PFSK-1 (cell line): Measurements from ENCODE around the gene PTPRH.

Experiments used
- FOXP2 ChIP-seq: optimal IDR thresholded peaks from 2 replicates; pipeline ENCODE3; 2011; ENCODE audit warnings: borderline replicate concordance, control low read depth, inconsistent platforms; ENCODE audit not compliant: insufficient read depth; ENCODE audit errors: extremely low read length, extremely low read depth
- POLR2AphosphoS5 ChIP-seq: IDR thresholded peaks from 2 replicates; pipeline ENCODE4 v1.6.1; 2012; ENCODE audit warnings: low read depth, mild to moderate bottlenecking, control low read depth, low read length, moderate library complexity
- SIN3A ChIP-seq: IDR thresholded peaks from 2 replicates; pipeline ENCODE4 v1.6.1; 2012; ENCODE audit warnings: mild to moderate bottlenecking, low read length, moderate library complexity, borderline replicate concordance; ENCODE audit not compliant: insufficient read depth
- TAF1 ChIP-seq: IDR thresholded peaks from 2 replicates; pipeline ENCODE4 v1.6.1; 2012; ENCODE audit warnings: low read length, control low read depth, borderline replicate concordance; ENCODE audit not compliant: insufficient read depth
- TF ChIP-seq, protein P1 (sequence below), 2 experiments: IDR thresholded peaks; 2 replicates each; pipeline versions ENCODE4 v1.6.1 to v1.8.0; 2011 to 2012; ENCODE audit warnings: low read depth in 2 of 2, low read length in 2 of 2, control low read depth in 1 of 2, inconsistent platforms in 1 of 2, mild to moderate bottlenecking in 1 of 2, moderate library complexity in 1 of 2; ENCODE audit not compliant: insufficient read depth in 1 of 2

Gene PTPRH

DNA sequence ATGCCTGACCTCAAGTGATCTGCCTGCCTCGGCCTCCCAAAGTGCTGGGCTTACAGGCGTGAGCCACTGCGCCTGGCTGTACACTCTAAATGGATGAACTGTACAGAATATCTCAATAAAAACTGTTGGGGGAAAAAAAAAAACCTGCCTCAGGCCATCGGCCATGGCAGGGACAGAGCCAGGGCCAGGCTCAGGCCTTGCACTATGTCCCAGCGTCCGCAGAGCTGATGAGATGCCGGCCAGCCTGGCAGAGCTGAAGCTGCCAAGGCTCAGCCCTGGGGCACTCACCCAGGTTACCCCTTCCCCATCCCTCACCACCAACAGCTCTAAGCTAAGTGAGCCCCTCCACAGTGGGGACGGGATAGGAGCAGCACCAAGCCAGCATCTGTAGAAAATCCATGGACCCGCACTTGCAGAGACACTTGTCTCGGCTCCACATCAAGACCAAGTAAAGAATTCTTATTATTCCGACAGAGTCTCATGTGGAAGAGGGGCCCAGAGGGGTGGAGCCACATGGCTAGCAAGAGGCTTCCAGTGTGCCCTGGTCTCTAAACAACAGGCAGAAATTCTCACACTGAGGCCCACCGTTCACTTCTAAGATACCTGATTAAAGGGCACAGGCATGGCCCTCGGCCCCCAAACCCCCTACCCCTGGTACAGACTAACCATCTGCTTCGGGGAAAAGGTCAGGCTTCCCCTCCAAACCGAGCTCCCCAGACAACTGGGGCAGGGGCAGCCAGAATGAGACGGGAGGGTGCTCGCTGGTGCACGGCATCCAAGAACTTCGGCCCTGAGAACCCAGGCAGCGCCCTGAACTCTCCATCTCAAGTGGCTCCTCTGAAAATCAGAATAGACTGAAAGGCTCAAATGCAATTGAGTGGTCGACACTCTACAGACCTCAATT lies 43.7 kb upstream of the PTPRH start:
- TF ChIP-seq SIN3A (no peak), FOXP2 (no peak), POLR2AphosphoS5 (no peak), TAF1 (no peak)
- TF ChIP-seq, protein P1, sequence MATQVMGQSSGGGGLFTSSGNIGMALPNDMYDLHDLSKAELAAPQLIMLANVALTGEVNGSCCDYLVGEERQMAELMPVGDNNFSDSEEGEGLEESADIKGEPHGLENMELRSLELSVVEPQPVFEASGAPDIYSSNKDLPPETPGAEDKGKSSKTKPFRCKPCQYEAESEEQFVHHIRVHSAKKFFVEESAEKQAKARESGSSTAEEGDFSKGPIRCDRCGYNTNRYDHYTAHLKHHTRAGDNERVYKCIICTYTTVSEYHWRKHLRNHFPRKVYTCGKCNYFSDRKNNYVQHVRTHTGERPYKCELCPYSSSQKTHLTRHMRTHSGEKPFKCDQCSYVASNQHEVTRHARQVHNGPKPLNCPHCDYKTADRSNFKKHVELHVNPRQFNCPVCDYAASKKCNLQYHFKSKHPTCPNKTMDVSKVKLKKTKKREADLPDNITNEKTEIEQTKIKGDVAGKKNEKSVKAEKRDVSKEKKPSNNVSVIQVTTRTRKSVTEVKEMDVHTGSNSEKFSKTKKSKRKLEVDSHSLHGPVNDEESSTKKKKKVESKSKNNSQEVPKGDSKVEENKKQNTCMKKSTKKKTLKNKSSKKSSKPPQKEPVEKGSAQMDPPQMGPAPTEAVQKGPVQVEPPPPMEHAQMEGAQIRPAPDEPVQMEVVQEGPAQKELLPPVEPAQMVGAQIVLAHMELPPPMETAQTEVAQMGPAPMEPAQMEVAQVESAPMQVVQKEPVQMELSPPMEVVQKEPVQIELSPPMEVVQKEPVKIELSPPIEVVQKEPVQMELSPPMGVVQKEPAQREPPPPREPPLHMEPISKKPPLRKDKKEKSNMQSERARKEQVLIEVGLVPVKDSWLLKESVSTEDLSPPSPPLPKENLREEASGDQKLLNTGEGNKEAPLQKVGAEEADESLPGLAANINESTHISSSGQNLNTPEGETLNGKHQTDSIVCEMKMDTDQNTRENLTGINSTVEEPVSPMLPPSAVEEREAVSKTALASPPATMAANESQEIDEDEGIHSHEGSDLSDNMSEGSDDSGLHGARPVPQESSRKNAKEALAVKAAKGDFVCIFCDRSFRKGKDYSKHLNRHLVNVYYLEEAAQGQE (IDR thresholded peaks at IDR 0.05; ENCODE audit: insufficient read depth in 1 of 2, low read depth in 2 of 2, low read length in 2 of 2) = no peak

- no peak for TF ChIP-seq POLR2AphosphoS5
- no peak for TF ChIP-seq TAF1
- TF ChIP-seq FOXP2 = no peak
- no peak for TF ChIP-seq SIN3A
- TF ChIP-seq, protein P1 (IDR thresholded peaks at IDR 0.05; ENCODE audit: insufficient read depth in 1 of 2, low read depth in 2 of 2, low read length in 2 of 2) = no peak
Observed at GRCh38 chr19:55251341-55252081, 42.2 kb upstream of the PTPRH start.

GRCh38 chr19:55250262-55251036 lies 41.1 kb upstream of the PTPRH start:
- TF ChIP-seq TAF1 (no peak), POLR2AphosphoS5 (no peak), FOXP2 (no peak), SIN3A (no peak)
- TF ChIP-seq, protein P1 (IDR thresholded peaks at IDR 0.05; ENCODE audit: insufficient read depth in 1 of 2, low read depth in 2 of 2, low read length in 2 of 2) = no peak

- no peak for TF ChIP-seq FOXP2
- TF ChIP-seq SIN3A = no peak
- no peak for TF ChIP-seq POLR2AphosphoS5
- TF ChIP-seq TAF1 = no peak
- TF ChIP-seq, protein P1 (IDR thresholded peaks at IDR 0.05; ENCODE audit: insufficient read depth in 1 of 2, low read depth in 2 of 2, low read length in 2 of 2) = no peak
Observed at GRCh38 chr19:55249841-55250240, 40.5 kb upstream of the PTPRH start.
